ENCODE data around the gene SOS2.

The SOS2 gene

DNA sequence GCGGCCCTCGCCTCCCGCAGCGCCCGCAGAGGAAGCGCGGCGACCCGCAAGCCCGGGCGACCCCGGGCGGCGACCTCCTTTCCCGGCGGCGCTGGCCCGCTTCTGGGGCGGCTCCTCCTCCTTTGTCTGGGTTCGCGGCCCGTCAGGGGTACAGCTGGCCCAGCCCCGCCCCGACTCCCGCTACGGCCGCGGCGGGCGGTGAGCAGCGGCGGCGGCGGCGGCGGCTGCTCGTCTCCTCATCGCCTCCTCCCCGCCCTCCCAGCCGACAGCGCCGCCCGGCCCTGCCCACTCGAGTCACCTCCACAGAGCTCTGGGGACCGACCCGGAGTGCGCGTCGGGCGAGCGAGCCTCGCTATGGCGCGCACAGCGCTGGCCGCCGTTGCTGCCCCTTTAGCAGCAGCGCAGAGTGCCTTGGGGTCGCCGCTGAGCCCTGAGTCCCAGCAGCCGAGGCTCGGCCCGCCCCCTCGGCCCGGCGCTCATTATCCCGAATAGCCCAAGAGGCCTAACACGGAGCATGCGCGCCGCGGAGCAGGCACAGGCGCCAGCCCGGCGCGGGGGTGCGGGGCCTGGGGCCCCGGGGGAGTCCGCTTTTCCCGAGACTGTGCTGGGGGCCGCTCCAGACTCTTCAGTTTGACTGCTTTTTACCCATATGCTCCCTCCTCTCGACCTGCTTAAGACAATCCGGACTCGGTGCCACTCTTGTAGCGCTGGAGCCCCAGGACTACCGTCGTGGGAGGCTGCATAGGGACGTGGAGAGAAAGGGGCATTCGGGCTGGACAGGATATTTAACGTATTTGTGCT, at the start of gene SOS2:
Gene SOS2, minus strand, starts transcription at position 104 of the 801 bp plus-strand sequence. CDS start 295 bp downstream, outside the sequence.
- peak; percentile 88 for DNase-seq

DNA sequence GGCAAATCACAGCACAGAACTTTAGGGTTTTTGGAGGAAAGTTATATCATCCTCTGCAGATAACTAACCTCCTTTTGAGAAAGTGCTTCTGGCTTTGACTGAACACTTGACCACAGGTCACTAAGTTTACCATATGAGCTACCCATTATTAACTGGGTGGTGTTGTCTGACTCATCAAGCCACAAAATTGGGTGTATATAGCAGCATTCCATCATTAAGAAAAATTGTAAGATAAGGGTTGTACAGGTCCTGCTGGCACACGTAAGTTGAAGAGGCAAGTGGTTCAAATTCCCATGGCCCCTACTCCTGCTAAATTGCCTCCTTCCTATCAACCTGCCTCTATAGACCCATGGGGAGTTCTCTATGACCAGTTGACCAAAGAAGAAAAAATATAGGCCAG, 41.1 kb upstream of the SOS2 start:
- DNase-seq = no peak

DNA sequence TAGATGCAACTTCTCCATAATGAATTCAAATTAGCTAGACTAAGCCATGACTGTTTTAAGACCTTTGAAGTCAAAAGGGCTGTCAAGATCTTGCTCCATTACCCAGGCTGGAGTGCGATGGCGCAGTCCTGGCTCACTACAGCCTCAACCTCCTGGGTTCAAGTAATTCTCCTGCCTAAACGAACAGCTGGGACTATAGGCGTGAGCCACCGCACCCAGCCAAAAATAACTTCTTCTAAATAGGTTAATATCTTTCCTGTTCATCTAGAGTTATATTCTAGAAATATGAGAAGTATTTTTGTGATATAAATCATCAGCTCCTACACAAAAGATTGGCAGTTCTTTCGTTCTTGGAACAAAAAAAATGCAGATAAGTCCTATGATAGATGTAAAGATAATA, 39.6 kb upstream of the SOS2 start:
- DNase-seq = no peak

DNA sequence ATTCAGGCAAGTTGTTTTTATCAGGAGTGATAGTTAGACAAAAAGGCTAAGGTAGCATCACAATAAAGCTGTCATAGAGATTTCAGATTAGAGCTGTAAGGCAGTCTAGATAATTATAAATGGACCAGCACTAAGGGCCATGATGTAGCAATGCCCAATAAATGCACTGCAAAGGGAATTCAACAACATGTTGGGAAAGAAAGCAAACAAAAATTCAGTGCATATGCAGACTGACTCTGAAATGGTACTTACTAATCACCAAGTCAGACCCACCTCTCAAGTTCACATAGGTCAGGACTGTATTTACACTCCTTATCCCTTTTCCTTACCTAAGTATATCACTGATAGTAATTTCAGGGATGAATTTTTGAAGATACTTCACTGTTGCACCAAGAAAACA, 33.7 kb upstream of the SOS2 start:
- no peak for DNase-seq

DNA sequence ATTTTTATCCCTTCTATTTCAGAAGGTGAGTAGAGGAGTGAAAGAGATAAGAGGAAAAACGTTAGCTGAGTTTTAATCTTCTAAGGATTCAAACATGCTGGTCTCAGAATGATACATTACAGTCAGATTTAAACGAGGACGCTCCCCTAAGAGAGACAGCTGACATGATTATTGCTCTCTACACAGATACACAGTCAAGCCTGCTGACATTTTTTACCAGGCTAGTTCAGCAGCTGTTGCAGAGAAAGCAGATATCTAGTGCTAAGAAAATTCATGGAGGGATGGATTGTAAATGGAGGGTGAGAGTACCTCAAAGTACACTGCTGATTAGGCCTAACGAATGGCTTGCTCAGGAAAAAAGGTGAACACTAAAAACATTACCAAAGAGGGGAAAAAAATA, 31.9 kb upstream of the SOS2 start:
- no peak for DNase-seq

DNA sequence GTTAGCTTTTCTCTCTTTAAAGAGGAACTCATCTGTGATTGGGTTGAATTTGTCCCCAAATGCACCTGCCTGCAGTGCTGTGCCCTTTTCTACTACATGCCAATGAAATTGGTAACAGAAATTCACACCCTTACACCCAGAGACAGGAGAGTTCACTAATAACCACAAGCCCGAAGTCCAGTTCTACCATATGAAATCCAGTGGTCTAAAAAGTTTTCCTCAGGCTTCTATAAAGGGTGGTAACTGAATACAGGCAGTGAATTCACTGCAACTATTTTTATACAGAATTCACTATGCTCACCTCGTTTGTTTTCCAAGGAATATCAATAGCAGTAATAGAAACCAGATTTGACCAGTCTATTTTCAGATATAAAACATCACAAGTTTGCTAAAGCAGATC, 31.5 kb upstream of the SOS2 start:
- DNase-seq = no peak

DNA sequence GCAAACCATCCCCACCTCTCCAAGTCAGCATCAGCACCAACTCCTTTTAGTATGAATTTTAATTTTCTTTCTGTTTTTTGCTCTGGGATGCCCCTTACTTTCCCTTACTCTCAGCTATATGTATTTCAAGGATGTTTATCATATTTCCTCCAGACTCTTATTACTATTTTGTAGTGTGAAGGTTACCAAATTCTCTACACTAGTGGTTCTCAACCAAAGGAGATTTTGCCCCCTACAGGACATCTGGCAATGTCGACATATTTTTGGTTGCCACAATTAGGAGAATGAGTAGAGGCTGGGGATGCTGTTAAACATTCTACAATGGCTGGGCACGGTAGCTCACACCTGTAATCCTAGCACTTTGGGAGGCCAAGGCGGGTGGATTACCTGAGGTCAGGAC, 29.1 kb upstream of the SOS2 start:
- peak; percentile 51 for DNase-seq

DNA sequence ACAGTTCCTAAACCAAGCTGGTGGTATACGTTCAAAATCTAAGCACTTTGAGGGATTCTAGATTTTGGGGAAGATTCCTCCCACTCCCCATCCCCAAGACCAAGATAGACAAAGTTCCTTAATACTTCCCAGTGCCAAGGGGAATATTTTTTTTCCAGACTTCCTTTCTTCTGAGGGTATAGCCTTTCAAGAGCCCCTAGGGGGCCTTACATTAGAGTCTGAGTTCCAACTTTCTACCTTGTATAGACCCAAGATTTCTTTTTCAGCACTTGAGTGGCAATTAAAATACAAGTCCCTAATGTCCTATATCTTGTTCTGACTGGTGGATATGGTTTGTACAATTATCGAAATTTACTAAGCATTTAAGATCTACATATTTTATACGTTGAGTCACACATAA, 28.7 kb upstream of the SOS2 start:
- no peak for DNase-seq

DNA sequence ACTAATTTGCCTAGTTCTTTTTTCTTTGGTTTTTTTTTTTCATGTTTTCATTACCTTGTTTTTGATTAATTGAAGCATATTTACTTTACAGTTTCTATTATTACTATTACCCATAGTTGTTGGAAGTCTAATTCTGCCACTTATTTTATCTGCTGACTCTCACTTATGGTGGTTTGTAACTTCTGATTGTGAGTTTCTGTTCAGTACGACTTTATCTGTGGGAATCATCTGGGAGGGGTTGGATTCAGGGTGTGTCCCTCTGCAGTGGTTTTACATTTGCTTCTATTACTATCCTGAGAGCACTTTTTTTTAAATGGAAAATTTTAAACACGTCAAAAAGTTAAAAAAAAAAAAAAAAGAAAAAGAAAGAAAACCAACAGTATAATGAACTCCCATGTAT, 26.4 kb upstream of the SOS2 start:
- no peak for DNase-seq

DNA sequence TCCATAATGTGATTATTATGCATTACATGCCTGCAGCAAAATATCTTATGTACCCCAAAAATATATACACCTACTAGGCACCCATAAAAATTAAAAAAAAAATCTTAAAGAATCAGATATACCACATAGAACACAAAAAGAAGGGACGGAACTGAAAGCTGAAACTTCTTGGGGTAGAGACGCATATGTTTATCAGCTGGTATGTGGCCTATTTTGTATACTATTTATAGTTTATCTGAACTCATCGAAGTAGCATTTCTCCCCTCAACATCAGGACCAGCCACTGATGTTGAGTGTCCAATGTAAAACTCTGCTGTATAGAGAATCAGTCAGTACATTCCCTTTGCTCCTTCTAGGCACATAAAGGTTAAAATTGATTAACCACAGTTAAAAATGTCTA, 22.9 kb upstream of the SOS2 start:
- no peak for DNase-seq

DNA sequence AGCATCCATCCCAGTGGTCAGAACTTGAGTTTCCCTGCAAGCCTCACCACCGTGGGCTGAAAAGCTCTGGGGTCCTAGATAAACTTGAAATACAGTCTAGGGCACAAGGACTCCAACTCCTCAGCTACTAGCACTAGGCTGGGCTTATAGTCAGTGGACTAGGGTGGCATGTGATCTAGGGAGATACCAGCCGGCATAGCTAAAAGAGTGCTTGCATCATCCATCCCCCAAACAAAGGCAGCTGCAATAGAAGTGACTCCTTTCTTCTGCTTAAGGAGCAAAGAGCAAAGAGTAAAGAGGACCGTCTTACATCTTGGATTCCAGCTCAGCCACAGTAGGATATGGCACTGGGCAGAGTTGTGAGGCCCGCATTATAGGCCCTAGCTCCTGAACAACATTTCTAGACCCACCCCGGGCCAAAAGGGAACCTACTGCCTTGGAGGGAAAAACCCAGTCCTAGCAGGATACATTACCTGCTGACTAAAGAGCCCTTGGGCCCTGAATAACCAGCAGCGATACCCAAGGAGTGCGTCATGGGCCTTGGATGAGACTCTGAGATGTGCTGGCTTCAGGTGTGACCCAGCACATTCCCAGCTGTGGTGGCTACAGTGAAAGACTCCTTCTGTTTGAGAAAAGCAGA, 17.9 kb upstream of the SOS2 start:
- DNase-seq = no peak

DNA sequence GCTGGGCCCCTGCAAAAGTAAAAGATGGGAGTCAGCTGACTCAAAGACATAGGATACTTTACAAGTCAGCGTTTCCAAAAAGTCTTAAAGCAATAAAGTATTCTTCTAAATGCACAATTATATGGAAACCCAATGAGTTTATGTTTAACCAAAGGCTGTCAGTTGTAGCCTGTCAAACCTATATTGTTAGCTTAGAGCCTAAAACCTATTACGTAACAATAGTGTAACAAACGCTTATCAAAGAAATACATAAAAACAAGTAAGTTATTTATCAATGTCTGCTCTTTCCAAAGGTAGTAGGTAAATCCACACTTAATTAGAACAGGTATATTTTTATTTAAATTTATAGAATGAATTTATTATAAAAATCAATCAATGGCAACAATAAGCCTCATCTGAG, 15.9 kb upstream of the SOS2 start:
- no peak for DNase-seq

DNA sequence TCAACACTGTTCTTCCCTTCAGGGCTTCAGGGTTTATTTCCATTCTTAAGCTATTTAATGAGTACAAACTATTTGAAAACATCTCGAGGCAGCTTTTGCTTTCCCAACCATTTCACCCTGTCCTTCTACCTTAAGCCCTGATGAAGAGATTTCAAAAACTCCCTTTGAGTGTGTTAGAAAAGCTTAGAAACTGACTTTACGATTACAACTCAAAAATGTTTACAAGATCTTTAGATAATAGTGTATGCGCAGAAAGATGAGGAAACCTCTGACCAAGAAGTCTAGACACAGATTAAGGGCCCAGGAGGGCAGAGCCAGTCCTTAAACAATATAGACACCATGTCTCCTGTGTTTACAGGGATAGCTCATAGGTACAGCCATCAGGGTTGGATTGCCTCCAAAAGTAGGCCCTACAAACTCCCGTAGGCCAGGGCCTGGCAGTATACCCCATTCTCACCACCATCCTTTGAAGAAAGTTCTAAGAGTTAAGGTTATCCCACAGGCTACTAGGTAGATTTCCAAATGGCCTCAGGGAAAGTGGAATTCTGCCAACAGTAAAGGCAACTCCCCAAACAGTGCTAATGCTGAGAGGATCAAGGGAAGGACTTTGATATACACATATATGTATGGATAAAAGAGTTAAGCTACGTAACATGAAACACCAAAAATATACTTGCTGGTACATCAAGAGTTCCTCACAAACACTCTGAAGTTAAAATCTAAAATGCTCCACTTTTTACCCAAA, 11.4 kb upstream of the SOS2 start:
- DNase-seq = no peak

DNA sequence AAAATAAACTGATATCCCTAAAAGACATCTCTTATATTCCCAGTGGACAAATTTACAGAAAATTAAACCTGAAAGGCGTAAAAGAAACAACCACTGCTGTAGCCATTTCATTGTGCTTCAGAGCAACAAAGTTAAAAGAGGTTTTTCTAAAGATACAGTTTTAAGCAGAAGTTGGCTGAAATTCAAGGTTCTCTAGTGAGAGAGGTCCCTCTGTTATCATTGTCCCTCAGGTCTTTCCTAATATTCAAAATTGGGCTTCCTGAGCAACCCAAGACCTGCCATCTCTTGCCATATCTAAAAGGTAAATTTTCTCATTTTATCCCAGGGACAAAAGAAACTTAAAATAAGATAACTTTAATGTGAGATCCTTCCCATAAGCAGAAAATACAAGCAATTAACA, 10.7 kb upstream of the SOS2 start:
- DNase-seq = no peak

DNA sequence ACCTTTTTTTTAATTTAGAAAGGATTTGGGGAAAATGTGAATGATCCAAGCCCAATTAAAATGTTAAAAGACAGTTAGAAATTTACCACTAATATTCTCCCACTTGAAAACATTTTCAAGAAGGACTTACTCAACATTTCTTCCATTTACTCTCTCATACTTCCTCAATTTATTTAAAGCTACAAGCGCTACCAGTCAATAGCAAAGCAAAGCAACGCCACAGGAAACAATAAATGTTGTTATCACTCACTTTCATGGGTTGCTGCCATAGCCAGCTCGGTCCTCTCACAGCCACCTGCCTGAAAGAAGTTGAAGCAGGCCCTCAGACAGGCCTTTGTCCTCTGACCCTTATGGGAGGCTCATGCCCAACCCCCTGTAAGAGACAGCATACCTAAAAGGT, 6.0 kb upstream of the SOS2 start:
- no peak for DNase-seq

DNA sequence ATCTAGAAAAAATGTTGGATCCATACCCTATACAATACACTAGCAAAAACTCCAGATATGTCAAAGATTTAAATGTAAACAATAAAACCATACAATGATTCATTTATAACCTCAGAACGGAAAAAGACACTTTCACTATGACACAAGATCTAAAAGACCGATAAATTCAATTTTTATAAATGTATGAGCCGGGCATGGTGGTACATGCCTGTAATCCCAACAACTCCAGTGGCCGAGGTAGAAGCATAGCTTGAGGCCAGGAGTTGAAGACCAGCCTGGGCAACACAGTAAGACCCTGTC, 2.5 kb upstream of the SOS2 start:
- no peak for DNase-seq

DNA sequence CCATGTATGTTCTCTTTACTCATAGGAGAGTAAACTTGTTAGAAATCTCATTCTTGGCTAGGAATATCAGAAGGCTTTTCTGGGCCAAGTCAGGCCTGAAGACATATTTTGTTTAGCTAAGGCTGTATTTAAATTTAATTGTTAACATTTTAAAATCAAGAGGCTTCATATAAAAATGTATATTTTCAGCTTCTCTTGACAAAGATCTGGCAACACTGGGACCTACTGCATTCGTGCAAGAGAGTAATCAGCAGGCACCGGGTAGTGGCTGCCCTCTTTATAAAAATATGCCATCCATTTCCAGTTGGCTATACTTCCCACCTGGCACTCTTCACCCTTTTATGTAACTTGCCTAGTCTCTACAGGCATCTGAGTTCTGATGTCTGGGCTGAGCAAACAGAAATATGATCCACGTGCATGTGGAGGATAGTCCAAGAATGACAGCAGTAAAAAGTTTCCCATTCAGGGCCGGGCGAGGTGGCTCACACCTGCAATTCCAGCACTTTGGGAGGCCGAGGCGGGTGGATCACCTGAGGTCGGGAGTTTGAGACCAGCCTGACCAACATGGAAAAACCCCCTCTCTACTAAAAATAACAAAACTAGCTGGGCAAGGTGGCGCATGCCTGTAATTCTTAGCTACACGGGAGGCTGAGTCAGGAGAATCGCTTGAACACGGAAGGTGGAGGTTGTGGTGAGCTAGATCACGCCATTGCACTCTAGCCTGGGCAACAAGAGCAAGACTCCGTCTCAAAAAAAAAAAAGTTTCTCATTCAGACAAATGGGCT, 2.0 kb upstream of the SOS2 start:
- peak; percentile 42 for DNase-seq

DNA sequence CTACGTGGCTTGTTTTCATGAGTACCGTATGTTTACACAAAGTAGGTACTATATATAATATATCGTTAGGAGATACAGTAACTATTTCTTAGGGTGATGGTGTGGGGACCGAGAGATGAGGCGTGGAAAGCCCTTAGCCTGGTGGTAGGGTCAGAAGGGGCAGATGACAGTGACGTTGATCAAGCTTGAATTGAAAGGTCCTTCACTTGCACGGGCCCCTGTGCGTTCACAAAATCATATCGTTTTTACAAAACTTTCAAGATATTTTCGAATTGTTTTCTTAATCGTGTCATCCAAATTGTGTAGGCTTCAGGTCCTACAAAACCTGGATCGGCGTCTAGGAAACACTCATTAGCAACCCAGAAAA, 881 bp upstream of the SOS2 start:
- DNase-seq = no peak

DNA sequence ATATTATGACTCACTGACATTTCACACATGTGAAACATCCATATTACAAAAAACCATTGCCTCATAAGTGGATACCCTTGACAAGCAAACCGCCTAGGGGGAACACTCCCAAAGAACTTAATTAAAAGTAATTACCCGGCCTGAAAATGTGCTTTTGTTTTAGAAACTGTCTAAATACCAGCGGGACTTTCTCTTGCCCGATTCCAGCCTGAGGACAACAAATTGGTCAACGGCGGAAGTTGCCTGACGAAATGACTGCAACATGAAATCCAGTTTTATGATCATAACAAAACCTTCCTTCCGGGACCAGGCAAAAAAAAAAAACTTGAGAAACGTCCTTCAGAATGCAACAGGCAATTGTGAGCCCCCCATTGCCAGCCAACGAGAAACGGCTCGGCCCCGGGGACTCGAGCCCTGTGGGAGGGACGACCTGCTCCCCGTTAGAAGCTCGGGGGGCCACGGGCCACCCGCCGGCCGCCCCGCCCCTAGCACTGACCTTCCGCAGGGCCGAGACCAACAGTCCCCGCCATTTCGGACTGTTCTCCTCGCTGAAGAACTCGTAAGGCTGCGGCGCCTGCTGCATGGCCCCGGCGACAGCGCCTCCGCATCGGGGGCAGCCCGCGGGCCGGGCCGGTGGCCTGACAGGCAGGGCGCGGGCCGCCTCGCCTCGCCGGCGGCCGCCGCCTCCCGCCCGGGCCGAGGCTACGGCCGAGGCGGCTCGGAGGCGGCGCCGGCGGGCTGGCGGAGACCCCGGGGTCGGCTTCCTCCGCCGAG, 490 bp downstream of the SOS2 start:
- peak; percentile 45 for DNase-seq

DNA sequence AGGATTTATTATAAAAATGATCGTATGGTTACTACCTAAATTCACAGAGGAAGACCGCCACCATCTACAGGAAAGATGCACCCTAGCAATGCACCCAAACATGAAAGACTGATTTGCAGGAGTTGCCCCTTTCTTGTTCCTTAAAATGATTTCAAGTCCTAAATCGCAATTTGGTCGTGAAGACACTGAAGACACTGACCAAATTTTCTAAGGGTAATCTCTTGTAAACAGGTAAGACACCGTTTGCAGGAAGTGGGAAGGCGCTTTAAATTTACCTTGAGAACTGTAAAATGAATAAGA, 1.0 kb downstream of the SOS2 start:
- DNase-seq = peak; percentile 44

DNA sequence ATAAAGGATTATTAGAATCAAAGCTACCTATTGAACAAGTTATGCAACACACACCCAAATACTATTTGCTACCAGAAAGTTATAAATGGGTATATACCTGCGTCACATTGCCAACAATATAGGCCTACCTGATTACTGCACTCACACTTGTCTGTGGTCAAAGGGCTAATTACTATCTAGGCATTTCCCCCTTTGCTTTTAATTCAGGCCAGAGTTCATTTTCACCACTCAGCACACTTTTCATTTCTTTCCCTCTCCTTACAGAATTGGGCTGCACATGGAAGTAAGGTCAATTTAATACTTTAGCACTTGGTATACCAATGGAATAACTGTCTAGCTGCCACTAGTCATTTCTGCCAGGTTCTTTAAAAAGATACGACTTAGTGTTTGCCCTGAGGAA, 1.7 kb downstream of the SOS2 start:
- DNase-seq = no peak

DNA sequence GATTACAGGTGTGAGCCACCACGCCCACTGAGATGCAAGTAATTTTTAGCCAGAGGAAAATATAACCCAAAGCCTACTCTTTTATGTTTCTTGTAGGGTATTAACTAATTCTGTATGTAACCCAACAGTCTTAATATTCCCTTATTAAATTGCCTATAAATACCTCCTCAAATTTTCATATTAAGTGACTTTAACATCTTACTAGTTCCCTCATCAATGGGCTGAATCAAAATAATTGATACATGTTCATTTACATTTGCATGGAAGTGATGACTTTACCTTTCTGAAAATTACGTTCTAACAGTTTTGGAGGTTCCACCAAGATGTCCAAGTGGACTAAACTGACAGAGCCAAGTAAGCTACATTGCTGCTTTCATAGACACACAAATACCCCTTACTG, 3.1 kb downstream of the SOS2 start:
- DNase-seq = no peak

DNA sequence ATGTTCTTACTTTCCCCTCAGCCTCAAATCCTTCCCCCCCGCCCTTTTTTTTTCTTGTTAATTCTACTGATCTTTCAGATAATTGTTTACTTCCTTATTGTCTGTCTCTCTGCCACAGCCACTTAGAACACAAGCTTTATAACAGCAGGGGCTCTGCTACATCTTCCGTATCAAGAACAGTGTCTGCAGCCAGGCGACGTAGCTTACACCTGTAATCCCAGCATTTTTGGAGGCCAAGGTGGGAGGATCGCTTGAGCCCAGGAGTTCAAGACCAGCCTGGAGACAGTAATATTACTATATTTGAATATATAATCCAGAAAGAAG, 5.4 kb downstream of the SOS2 start:
- DNase-seq = no peak

Measured in CD4-positive, alpha-beta T cell treated with Interleukin-17A for 4 hours (primary cell).